Measurements from ENCODE around the gene SPA17. TPM values are rescaled to one million over a fixed set of nuclear protein-coding genes. Genes with fewer than 3 reads are reported as not detected.

The SPA17 gene
- total and polyA plus RNA-seq, 2 of the 8 experiments (the other 6 are each of a cell fraction or from before 2014, with no cell fraction given): 3.7 to 5.2 TPM

DNA sequence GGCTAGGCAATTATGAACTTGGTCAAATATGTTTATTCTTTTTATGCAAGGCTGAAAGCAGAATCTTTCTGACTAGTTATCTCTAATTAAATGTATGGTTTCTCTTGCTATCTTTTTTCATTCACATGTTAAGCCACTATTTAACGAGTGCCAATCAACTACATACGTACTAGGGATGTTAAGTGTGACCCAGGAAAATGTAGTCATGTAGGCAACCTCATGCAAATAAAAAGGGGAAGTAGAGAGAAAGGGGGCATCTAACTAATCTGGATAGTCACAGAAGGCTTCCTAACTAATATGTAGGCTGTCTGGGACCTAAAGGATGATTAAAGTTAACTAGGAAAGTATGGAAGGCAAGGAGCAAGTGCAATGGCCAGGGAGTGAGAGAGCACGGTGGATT lies 27.6 kb upstream of the SPA17 start (continued):
- TF ChIP-seq FOSL1 (IDR thresholded peaks at IDR 0.05; ENCODE audit: insufficient read depth, low read depth, low read length) (no peak), BCL11A (IDR thresholded peaks at IDR 0.05; ENCODE audit: low read depth in 2 of 2, low read length in 2 of 2) (no peak), POLR2AphosphoS5 (IDR thresholded peaks at IDR 0.05; ENCODE audit: low read depth, low read length) (no peak)

All from H1 (cell line).